HepG2 (cell line): ENCODE results near the gene METTL26. TPM values are rescaled to one million over a fixed set of nuclear protein-coding genes. Genes with fewer than 3 reads are reported as not detected.

Source experiments
- ATAC-seq: fragments of 200-7000 bp; cut with Tn5 transposase; 3 replicates; pipeline ENCODE4 v1.9.1; 2020; ENCODE audit warnings: mild to moderate bottlenecking, moderate library complexity
- BruUV-seq: library from RNA; stranded (reverse); fragments of 400-500 nt; replicated peaks from 2 replicates; lab custom pipeline; 2021; lab: Mats Ljungman, UMichigan
- CTCF ChIA-PET: fragments of 300-600 bp; formaldehyde crosslinking; extraction: SDS; loops from one replicate; lab custom pipeline; 2021; ENCODE audit warnings: low total read pairs, inconsistent platforms, low intra/inter-chr PET ratio; lab: Yijun Ruan, JAX
- POLR2A ChIA-PET: fragments of 350-600 bp; sonication (Branson Sonifier 250); formaldehyde crosslinking; loops from one replicate; lab custom pipeline; 2020; ENCODE audit warnings: antibody characterized with exemption, inconsistent platforms; lab: Yijun Ruan, JAX
- DNase-seq: peaks from one replicate; pipeline ENCODE4 v3.0.0-alpha.2; 2015; ENCODE audit warnings: low spot score
- FAIRE-seq: peaks from 3 replicates; lab custom pipeline; 2011; peaks lifted over from hg19 to GRCh38; lab: Jason Lieb, UNC
- H2AFZ ChIP-seq: one replicate; pipeline ENCODE4 v1.6.1; 2011; ENCODE audit warnings: low read length, inconsistent platforms
- H3K27ac ChIP-seq: fragments of 300-600 bp; 3 replicates; pipeline ENCODE4 v1.8.0; 2011; ENCODE audit warnings: mixed run types, mild to moderate bottlenecking, mixed read lengths, low read length, inconsistent platforms; ENCODE audit not compliant: insufficient read depth; ENCODE audit errors: extremely low read length
- H3K27me3 ChIP-seq, 2 experiments: fragments of 200-600 bp in 1 of 2; 2 replicates in 1 of 2; 3 replicates in 1 of 2; pipeline versions ENCODE4 v1.6.0 to v1.8.0; 2011; ENCODE audit warnings: low read length in 2 of 2, mild to moderate bottlenecking in 2 of 2, moderate library complexity in 2 of 2, inconsistent platforms in 1 of 2; ENCODE audit not compliant: insufficient read depth in 2 of 2, control insufficient read depth in 1 of 2
- H3K36me3 ChIP-seq, 2 experiments: fragments of 200-600 bp in 1 of 2; replicated peaks in 1 of 2; 2 replicates in 1 of 2; 3 replicates in 1 of 2; pipeline versions ENCODE4 v1.5.1 to v1.8.0; 2011; ENCODE audit warnings: low read length in 2 of 2, inconsistent platforms in 1 of 2; ENCODE audit not compliant: insufficient read depth in 2 of 2, control insufficient read depth in 1 of 2
- H3K4me1 ChIP-seq: 2 replicates; pipeline ENCODE4 v1.5.1; 2012; ENCODE audit warnings: low read length, inconsistent platforms; ENCODE audit not compliant: insufficient read depth
- H3K4me2 ChIP-seq: 2 replicates; pipeline ENCODE4 v1.6.0; 2011; ENCODE audit warnings: low read depth, low read length, inconsistent platforms
- H3K4me3 ChIP-seq, 3 experiments: fragments of 200-600 bp in 1 of 3; sonication (generic), shearing (Covaris generic) in 1 of 3; replicated peaks in 1 of 3; 2 replicates each; pipeline ENCODE4 v1.5.1; 2011 to 2016; ENCODE audit warnings: low read length in 3 of 3, inconsistent platforms in 2 of 3, low read depth in 2 of 3, mild to moderate bottlenecking in 2 of 3, control low read depth in 1 of 3, mixed read lengths in 1 of 3; ENCODE audit not compliant: insufficient read depth in 1 of 3
- H3K79me2 ChIP-seq: one replicate; pipeline ENCODE4 v1.6.1; 2011; ENCODE audit warnings: low read length, inconsistent platforms; ENCODE audit not compliant: insufficient read depth
- H3K9ac ChIP-seq: 2 replicates; pipeline ENCODE4 v1.6.0; 2011; ENCODE audit warnings: mild to moderate bottlenecking, low read depth, low read length, inconsistent platforms; ENCODE audit not compliant: insufficient read depth
- H3K9me3 ChIP-seq: 2 replicates; pipeline ENCODE4 v1.5.1; 2012; ENCODE audit warnings: mild to moderate bottlenecking, low read length
- H4K20me1 ChIP-seq: 2 replicates; pipeline ENCODE4 v1.6.0; 2011; ENCODE audit warnings: inconsistent platforms, mild to moderate bottlenecking, low read length, moderate library complexity; ENCODE audit not compliant: insufficient read depth
- AGO1 ChIP-seq: fragments of 200-400 bp; formaldehyde crosslinking; IDR thresholded peaks from 2 replicates; pipeline ENCODE4 v1.6.1; 2017; ENCODE audit warnings: mild to moderate bottlenecking, low read depth, low read length, moderate library complexity; ENCODE audit not compliant: poor library complexity, severe bottlenecking
- RBFOX2 ChIP-seq: fragments of 200-400 bp; formaldehyde crosslinking; IDR thresholded peaks from 2 replicates; pipeline ENCODE4 v1.6.1; 2017; ENCODE audit warnings: low read depth, mild to moderate bottlenecking, low read length
- RFXANK ChIP-seq: IDR thresholded peaks from 2 replicates; pipeline ENCODE4 v1.6.1; 2016
- SSRP1 ChIP-seq: IDR thresholded peaks from 2 replicates; pipeline ENCODE4 v1.6.1; 2016; ENCODE audit warnings: control low read depth
- WGBS: methylation state at CpG from one replicate; pipeline ENCODE4 v1.1.6; 2017; ENCODE audit warnings: low lambda C conversion rate; 5-methylcytosine and 5-hydroxymethylcytosine counted together
- in situ Hi-C: cut with HindIII; loops from 2 replicates; pipeline ENCODE4 v1.10.0; 2017; ENCODE audit warnings: low pct_unique_long_range_greater_than_20kb; ENCODE audit not compliant: extremely low pct_ligation_motif_present
- intact Hi-C: fragments of 100-400 bp; cut with micrococcal nuclease; formaldehyde crosslinking; loops from one replicate; pipeline ENCODE4 v1.10.0; 2022; ENCODE audit not compliant: unreplicated experiment
- polyA plus RNA-seq, 8 experiments: library from polyadenylated mRNA; depleted of rRNA in 3 of 8; stranded (reverse) in 7 of 8; unstranded in 1 of 8; fragments of >200 nt; fragmentation: Illumina TruSeq in 4 of 8; extraction: Trizol in 4 of 8; gene quantifications; 2 replicates each; pipeline versions ENCODE4 v1.2.1 to v1.2.3, GENCODE V29; 2011 to 2016; ENCODE audit warnings: low read depth in 4 of 8, missing spikeins in 1 of 8, mixed read lengths in 1 of 8; ENCODE audit not compliant: insufficient read depth in 1 of 8
- total RNA-seq, 5 experiments: library from RNA; depleted of rRNA; stranded (reverse); fragments of >200 nt; fragmentation: Illumina TruSeq; extraction: Trizol; gene quantifications; 2 replicates each; pipeline ENCODE4 v1.2.3, GENCODE V29; 2016; ENCODE audit warnings: low read depth in 1 of 5
- TF ChIP-seq, protein P1 (sequence below): sonication (generic); formaldehyde crosslinking; IDR thresholded peaks from 2 replicates; pipeline ENCODE4 v1.4.0; 2020; ENCODE audit warnings: missing genetic modification reagents

The METTL26 gene
- total and polyA plus RNA-seq, 2 of the 13 experiments (the other 11 are each of a cell fraction or from before 2014, with no cell fraction given): 65.5 to 70.1 TPM

- Histone ChIP-seq H3K36me3 (peaks cover 22 to 42% of the 10 kb centered on the region in 2 experiments; a peak in 4 of 5 replicates), H3K4me3 (no peak overlapping the region), H3K79me2 (peaks cover 17% of the 10 kb centered on the region), H3K27me3 (no peaks in the 10 kb centered on the region), H3K4me2 (no peak overlapping the region), H3K9me3 (no peaks in the 10 kb centered on the region), H2AFZ (no peak overlapping the region), H3K27ac (no peak overlapping the region), H3K4me1 (peaks cover 36% of the 10 kb centered on the region), H4K20me1 (no peaks in the 10 kb centered on the region), H3K9ac (no peak overlapping the region)
- POLR2A ChIA-PET: interaction anchor here (0.6 to 0.9 kb wide), 2 partner anchors 24 to 35 kb away, joined by 3 read pairs; partner anchors contain the start of gene METTL26
- intact Hi-C loops: no loop called here
- CTCF ChIA-PET: no interaction called here
- BruUV-seq: no TSS peak
- DNase-seq (no peak), ATAC-seq (no peak), FAIRE-seq (no peak)
- TF ChIP-seq RFXANK (CRISPR knock-in tag): no peak
- TF ChIP-seq RBFOX2: peak; percentile 39
- TF ChIP-seq AGO1: peak; percentile 82
- TF ChIP-seq, protein P1, sequence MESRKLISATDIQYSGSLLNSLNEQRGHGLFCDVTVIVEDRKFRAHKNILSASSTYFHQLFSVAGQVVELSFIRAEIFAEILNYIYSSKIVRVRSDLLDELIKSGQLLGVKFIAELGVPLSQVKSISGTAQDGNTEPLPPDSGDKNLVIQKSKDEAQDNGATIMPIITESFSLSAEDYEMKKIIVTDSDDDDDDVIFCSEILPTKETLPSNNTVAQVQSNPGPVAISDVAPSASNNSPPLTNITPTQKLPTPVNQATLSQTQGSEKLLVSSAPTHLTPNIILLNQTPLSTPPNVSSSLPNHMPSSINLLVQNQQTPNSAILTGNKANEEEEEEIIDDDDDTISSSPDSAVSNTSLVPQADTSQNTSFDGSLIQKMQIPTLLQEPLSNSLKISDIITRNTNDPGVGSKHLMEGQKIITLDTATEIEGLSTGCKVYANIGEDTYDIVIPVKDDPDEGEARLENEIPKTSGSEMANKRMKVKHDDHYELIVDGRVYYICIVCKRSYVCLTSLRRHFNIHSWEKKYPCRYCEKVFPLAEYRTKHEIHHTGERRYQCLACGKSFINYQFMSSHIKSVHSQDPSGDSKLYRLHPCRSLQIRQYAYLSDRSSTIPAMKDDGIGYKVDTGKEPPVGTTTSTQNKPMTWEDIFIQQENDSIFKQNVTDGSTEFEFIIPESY (CRISPR knock-in tag): peak; percentile 22; the same call in 1 of the 2 replicates
- TF ChIP-seq SSRP1: no peak
- 95% methylated on average over 24 of the region's 40 CpGs for WGBS
- in situ Hi-C loops: no loop called here
Measured at GRCh38 chr16:671353-672131, 35.4 kb upstream of the METTL26 start.
